NCI-H748 treated with DMSO at 0.1 percent for 48 hours (cell line): Measurements from ENCODE around the gene CCDC43.
"Not testable (repeated sequence)": the region's sequence is repeated elsewhere in the genome, so short reads cannot be mapped to it uniquely, and the experiment has no call there.

Experiments used
- DNase-seq: peaks from one replicate; lab custom pipeline; 2025; lab: John Stamatoyannopoulos, UW

The CCDC43 gene

DNA sequence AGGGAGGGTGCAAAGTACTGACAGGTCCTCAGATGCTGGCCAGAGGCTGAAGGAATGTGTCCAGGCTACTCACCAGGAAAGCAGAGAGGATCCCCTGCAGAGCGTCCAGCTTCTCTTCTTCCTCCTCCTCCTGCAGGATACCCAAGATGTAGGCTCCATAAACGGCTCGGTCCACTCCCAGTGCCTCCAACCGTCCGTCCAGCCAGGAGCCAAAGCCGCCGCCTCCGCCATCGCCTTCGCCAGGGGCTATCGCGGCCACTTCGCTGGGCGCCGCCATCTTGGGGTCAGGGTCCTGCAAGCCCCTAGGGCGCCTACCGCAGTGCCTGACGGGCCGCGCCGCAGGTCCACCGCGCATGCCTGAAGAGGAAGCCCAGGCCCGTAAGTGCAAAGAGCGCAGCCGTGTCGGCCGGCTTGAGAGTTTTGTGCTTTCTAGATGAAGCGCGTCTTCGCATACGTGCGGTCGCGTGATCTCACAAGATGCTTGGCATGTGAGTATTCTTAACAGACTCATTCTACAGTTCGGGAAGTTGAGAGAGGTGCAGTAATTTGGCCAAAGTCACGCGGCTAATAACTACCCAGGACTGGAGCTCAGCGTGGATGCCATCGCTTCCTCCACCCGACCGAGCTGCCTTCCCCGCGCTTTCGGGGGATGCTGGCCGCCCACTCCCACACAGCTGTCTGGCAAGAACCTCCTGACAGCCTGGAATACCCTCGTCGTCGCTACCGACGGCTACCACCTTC, at the start of gene CCDC43:
CCDC43 (minus strand) TSS at position 300 of the 741 bp plus-strand sequence; CDS start at position 277, 23 bp downstream.
- peak; percentile 70 for DNase-seq

GRCh38 chr17:44738214-44738906, 48.8 kb upstream of the CCDC43 start:
- no peak for DNase-seq

DNA sequence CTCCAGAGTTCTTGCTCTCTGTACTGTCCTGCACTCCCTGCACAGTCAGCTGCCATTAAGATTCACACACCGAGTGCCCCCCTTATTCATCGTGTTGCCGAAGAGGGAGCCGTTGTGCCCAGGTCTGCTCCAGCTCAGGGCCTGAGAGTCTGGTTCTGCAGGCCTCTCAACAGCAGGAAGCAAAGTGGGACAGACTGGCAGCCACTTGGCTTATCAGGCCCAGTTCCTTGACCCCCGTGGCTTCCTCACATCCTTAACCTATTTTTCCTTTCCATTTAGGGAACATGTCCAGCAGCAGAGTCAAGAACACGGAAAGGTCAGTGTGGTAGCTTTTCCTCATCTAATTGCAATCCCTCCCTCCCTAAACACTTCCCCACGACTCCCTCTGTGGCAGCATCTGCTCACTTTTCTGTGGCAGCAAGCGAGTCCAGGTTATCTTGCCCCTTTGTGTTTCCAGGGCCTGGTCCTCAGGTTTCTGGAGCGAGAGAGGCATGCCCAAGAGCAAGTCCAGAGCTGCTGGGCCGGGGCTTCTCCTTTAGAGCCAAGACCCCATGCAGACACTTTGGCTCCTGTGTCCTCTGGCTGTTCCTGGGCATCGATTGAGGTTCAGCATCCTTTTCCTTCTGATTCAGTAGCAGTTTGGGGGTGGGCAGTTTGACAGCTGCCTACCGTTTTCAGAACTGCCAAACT, 47.1 kb upstream of the CCDC43 start:
- no peak for DNase-seq

DNA sequence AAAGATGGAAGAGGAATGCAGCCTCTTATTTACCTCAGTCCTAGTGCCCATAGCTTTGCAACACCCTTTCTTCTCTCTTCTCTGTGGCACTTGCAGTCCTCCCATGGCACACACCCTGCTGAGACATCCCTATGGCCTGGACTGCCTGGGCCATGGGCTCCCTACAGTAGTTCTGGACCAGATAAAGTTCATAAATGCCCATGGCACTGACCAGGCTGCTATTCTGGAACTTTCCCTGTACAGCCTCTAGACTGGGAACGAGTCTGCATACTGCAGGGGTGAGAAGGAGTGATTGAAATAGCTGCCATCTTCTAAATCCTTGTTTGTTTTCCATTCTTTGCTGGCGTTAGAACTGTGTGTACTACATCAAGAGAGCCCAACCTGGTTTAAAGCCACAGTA, 44.7 kb upstream of the CCDC43 start:
- DNase-seq = no peak

DNA sequence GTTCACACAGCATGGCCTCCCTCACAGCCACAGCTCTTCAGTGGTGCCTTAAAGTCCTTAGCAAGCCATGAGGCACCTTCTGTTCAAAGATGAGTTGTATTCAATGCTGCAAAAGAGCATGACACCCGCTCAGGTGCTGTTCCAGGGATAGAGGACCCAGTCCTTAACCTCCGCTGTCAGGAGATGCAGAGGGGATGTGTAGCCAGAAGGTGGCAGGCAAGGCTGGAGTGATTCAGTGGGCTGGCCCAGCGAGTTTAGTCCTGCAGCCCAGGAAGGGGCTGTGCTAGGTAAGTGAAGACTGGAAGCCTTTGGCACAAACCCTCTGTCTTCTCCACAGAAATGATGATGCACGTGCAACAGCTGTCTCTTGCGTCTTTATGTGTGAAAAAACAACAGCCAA, 44.2 kb upstream of the CCDC43 start:
- DNase-seq = no peak

DNA sequence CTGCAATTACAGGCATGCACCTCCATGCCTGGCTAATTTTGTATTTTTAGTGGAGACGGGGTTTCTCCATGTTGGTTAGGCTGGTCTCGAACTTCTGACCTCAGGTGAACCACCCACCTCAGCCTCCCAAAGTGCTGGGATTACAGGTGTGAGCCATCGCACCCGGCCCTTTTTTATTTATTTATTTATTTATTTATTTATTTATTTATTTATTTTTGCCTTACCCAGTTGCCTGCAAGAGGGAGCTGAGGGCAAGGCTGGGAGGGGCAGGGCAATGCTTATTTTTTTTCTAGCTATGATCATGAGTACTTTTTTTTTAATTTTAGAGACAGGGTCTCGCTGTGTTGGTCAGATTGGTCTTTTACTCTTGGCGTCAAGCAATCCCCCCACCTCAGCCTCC, 36.5 kb upstream of the CCDC43 start:
- DNase-seq = not testable (repeated sequence)

GRCh38 chr17:44722254-44722653, 32.7 kb upstream of the CCDC43 start:
- no peak for DNase-seq

- no peak for DNase-seq
Measured at GRCh38 chr17:44719444-44719843, 29.9 kb upstream of the CCDC43 start.

GRCh38 chr17:44708401-44709263, 19.1 kb upstream of the CCDC43 start, which contains the start of gene DBF4B:
DBF4B (plus strand) TSS chr17:44708665; CDS start chr17:44708821, 156 bp downstream.
- peak; percentile 86 for DNase-seq

DNA sequence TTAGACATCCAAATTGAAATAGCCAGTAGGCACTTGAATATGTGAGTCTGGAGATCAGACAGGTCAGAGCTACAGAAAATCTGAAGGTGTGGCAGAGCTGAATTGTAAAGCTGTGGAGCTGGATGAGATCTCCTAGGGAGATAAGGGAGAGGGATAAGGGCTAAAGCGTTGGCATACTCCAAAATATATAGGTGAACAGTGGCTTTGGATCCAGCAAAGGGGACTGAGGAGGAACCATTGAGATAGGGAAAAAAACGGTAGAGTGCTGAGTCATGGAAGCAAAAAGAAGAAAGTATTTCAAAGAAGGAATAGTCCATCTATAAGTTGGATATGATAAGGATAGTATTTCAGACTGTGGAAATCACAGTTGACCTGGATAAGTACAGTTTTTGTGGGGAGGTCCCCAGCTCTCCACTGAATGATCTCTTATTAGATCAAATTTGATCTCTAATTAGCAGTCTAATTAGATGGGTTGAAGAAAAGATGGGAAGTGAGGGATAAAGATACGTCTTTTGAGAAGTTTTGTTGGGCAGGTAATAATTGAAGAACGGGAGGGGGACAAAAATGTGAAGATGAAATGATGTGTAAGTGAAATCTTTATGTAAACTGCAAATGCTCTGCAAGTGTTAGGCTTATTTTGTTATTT, 18.3 kb upstream of the CCDC43 start:
- no peak for DNase-seq

- DNase-seq = not testable (repeated sequence)
Measured at GRCh38 chr17:44700288-44700687, 10.7 kb upstream of the CCDC43 start.

- no peak for DNase-seq
Measured at GRCh38 chr17:44693609-44694008, 4.0 kb upstream of the CCDC43 start.

- DNase-seq = not testable (repeated sequence)
Measured at GRCh38 chr17:44690746-44691306, 1.2 kb upstream of the CCDC43 start.

DNA sequence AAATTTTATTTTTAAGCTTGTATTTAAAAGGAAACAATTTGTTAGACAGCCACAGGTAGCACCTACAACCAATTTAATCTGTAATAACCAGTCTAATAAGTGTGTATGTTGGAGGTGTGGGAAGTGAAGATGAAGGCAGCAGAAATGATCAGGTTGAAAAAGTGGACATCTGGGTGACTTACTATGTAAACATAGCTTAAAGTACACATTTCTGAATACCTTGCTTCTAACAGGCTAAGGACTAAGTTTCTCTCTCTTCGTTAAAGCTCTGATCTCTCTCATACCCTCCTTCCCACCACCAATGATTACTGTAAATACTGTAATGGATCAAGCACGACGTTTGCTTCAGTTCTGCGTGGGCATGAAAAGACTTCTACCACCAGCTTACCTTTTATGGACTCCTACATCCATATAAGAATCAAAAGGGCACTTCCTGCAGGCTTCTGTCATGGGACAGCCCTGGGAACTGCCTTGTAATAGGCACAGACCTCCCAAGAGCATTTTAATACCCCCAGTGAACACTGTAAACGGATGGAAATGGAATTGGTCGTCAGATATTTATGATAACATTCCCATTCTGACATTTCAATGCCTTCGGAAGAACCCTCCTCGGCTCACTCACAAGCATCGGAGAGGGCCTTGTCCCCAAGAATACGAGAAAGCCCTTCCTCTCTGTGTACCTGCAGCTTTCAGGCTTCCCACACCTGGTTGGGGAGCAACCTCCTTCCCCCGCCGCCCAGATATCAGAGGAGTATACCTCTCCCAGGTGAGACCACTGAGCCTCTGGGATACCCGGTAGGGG, 700 bp downstream of the CCDC43 start:
- no peak for DNase-seq

GRCh38 chr17:44688200-44688599, 1.4 kb downstream of the CCDC43 start:
- no peak for DNase-seq

- no peak for DNase-seq
Measured at GRCh38 chr17:44687756-44688155, 1.8 kb downstream of the CCDC43 start.

DNA sequence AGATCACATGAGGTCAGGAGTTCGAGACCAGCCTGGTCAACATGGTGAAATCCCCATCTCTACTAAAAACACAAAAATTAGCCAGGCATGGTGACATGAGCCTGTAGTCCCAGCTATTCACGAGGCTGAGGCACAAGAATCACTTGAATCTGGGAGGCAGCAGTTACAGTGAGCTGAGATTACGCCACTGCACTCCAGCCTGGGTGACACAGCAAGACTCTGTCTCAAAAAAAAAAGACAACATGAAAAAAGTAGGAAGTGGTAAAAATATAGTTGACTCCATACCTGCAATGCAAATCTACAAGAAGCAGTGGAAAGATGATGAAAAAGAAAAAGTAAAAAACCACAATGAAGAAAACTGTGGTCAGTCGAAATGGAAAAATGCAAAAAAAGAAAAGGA, 6.3 kb downstream of the CCDC43 start:
- DNase-seq = not testable (repeated sequence)

DNA sequence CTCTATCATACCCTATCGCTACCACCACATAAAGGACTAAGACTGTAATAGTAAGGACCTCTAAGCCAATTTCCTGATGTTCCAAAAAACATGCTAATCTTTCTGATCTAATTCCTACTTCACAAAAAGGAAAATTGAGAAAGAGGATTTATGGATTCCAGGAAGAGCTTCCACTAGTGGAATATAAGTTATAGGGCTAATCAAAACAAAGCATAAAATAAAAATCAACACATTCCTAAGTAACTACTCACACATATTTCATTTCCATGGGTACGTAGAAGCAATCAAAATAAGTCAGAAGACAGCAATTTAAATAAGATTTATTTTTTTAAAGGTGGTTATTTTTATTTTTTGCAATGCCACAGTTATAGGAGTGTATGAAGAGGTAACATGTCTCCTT, 12.4 kb downstream of the CCDC43 start:
- DNase-seq = no peak

- DNase-seq = no peak
Measured at GRCh38 chr17:44673893-44674292, 15.7 kb downstream of the CCDC43 start.

- DNase-seq = no peak
Measured at GRCh38 chr17:44672479-44673093, 17.0 kb downstream of the CCDC43 start.
